GM12874 (cell line): ENCODE data around the gene TMEM232.

Source experiments
- TF ChIP-seq, protein P1 (sequence below): IDR thresholded peaks from 2 replicates; pipeline ENCODE4 v1.5.1; 2011; ENCODE audit warnings: low read depth, mild to moderate bottlenecking, control low read depth, low read length, moderate library complexity; ENCODE audit not compliant: insufficient read depth

Gene TMEM232

DNA sequence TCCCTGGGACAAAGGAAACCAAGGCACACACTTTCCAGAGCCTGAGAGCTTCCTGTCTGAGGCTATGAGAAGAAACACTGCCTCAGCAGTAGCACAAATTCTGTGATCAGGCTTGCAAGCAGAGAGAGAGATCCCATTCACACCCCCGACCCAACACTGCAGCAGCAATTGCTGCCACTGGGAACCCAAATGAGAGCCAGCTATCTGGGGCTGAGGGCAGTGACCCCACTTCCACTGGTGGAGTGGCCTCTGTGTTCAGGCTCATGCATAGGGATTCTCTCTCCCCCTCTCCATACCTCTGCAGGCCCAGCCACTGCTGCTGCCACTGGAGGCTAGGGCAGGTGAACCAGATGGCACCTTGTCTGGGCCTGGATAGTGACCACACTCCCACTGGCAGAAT is 95.2 kb downstream of the TMEM232 start:
- TF ChIP-seq, protein P1, sequence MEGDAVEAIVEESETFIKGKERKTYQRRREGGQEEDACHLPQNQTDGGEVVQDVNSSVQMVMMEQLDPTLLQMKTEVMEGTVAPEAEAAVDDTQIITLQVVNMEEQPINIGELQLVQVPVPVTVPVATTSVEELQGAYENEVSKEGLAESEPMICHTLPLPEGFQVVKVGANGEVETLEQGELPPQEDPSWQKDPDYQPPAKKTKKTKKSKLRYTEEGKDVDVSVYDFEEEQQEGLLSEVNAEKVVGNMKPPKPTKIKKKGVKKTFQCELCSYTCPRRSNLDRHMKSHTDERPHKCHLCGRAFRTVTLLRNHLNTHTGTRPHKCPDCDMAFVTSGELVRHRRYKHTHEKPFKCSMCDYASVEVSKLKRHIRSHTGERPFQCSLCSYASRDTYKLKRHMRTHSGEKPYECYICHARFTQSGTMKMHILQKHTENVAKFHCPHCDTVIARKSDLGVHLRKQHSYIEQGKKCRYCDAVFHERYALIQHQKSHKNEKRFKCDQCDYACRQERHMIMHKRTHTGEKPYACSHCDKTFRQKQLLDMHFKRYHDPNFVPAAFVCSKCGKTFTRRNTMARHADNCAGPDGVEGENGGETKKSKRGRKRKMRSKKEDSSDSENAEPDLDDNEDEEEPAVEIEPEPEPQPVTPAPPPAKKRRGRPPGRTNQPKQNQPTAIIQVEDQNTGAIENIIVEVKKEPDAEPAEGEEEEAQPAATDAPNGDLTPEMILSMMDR, result no peak

DNA sequence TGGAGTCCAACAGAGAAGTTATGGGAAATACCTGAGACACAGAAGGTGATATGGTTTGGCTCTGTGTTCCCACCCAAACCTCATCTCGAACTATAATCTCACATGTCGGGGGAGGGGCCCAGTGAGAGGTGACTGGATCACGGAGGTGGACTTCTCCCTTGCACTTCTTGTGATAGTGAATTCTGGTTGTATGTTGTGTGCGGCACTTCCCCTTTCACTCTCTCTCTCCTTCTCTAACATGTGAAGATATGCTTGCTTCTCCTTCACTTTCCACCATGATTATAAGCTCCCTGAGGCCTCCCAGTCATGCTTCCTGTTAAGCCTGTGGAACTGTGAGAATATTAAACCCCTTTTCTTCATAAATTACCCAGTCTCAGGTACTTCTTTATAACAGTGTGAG is 96.1 kb downstream of the TMEM232 start:
- TF ChIP-seq, protein P1, result no peak

GRCh38 chr5:110625376-110625999 is 101.0 kb downstream of the TMEM232 start:
- TF ChIP-seq, protein P1, result no peak

GRCh38 chr5:110623874-110624273 is 102.6 kb downstream of the TMEM232 start:
- TF ChIP-seq, protein P1, result no peak

DNA sequence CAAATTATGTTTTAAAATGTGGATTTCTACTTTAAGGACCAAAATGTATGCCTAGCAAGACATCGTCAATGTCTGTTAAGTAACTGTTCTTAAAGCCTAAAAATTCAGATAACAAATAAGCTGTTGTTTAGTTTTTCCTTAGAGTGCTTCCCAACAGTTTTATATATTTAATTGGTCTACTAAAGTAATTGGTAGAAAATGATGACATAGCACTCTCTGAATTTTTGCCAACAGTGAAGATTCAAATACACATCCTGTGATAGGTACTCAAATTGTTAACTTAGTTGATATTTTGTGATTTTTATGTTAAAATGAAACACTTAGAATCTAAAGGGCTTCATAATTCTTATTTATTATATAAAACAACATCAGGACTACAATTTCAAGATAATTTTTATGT is 107.5 kb downstream of the TMEM232 start:
- TF ChIP-seq, protein P1, result no peak

DNA sequence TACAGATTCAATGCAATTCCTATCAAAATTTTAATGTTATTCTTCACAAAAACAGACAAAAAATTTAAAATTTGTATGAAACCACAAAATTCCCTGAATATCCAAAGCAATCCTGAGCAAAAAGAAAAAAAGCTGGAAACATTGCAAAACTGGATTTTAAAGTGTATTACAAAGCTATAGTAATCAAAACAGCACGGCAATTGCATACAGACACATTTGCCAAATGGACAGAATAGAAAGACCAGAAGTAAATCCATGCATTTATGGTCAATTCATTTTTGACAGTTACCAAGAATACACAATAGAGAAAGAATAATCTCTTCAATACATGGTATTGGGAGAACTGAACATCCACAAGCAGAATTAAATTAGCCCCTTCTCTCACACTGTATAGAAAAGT is 110.5 kb downstream of the TMEM232 start:
- TF ChIP-seq, protein P1, result no peak

GRCh38 chr5:110612794-110613247 is 113.7 kb downstream of the TMEM232 start:
- TF ChIP-seq, protein P1, result no peak
